Activated naive CD4-positive, alpha-beta T cell treated with anti-CD3 and anti-CD28 coated beads, Interleukin-2, amount 50 U/mL, for 72 hours (primary cell): Measurements from ENCODE around the gene CNMD. TPM values are rescaled to one million over a fixed set of nuclear protein-coding genes. Genes with fewer than 3 reads are reported as not detected.

Source experiments
- ATAC-seq, 2 donors: fragments of 150-1000 bp; cut with Tn5 transposase; 2 replicates each; pipeline ENCODE4 v1.10.0; 2021; ENCODE audit warnings: mild to moderate bottlenecking in 2 of 2, moderate library complexity in 2 of 2
- DNase-seq, 2 donors: peaks; one replicate each; pipeline ENCODE4 v3.0.0; 2021 to 2022; ENCODE audit warnings: low spot score in 2 of 2
- H3K27ac Mint-ChIP-seq, 2 donors: one replicate each; pipeline ENCODE4 v1.8.0; 2022; ENCODE audit warnings: mild to moderate bottlenecking in 2 of 2, mixed read lengths in 2 of 2
- H3K36me3 Mint-ChIP-seq, 2 donors: one replicate each; pipeline ENCODE4 v1.8.0; 2022; ENCODE audit warnings: mixed read lengths in 2 of 2
- H3K9me3 Mint-ChIP-seq, 2 donors: one replicate each; pipeline ENCODE4 v1.8.0; 2022; ENCODE audit warnings: mixed read lengths in 2 of 2
- total RNA-seq, 2 donors: library from RNA; stranded (reverse); gene quantifications; one replicate each; pipeline ENCODE4 v1.2.3, GENCODE V29; 2022

The CNMD gene
- total RNA-seq, 2 donors from 2014 or later, result not detected

GRCh38 chr13:52664272-52664671 is 75.3 kb downstream of the CNMD start:
- Mint-ChIP-seq H3K27ac (no peak overlapping the region), H3K36me3 (peaks cover 9 to 11% of the 10 kb centered on the region in 2 donors), H3K9me3 (no peaks in the 10 kb centered on the region)
- no peak for DNase-seq
- ATAC-seq, result no peak

GRCh38 chr13:52659340-52659739 is 80.3 kb downstream of the CNMD start:
- no peak overlapping the region for H3K27ac Mint-ChIP-seq
- peaks cover 0 to 10% of the 10 kb centered on the region in 2 donors for H3K36me3 Mint-ChIP-seq
- no peaks in the 10 kb centered on the region for H3K9me3 Mint-ChIP-seq
- ATAC-seq, result no peak
- no peak for DNase-seq

Other genes starting within 250 kb of the CNMD start
- 1 to 10 TPM; 3.1 to 8.5 TPM for gene HNRNPA1L2, start 97.4 kb downstream of the CNMD start, total RNA-seq
- 10 to 100 TPM; 45.8 to 55.6 TPM for gene SUGT1, start 87.0 kb downstream of the CNMD start, total RNA-seq
- gene PCDH8, start 108.8 kb upstream of the CNMD start, total RNA-seq, result not detected